Measurements from ENCODE around the gene CIROP.

The CIROP gene, protein sequence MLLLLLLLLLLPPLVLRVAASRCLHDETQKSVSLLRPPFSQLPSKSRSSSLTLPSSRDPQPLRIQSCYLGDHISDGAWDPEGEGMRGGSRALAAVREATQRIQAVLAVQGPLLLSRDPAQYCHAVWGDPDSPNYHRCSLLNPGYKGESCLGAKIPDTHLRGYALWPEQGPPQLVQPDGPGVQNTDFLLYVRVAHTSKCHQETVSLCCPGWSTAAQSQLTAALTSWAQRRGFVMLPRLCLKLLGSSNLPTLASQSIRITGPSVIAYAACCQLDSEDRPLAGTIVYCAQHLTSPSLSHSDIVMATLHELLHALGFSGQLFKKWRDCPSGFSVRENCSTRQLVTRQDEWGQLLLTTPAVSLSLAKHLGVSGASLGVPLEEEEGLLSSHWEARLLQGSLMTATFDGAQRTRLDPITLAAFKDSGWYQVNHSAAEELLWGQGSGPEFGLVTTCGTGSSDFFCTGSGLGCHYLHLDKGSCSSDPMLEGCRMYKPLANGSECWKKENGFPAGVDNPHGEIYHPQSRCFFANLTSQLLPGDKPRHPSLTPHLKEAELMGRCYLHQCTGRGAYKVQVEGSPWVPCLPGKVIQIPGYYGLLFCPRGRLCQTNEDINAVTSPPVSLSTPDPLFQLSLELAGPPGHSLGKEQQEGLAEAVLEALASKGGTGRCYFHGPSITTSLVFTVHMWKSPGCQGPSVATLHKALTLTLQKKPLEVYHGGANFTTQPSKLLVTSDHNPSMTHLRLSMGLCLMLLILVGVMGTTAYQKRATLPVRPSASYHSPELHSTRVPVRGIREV

DNA sequence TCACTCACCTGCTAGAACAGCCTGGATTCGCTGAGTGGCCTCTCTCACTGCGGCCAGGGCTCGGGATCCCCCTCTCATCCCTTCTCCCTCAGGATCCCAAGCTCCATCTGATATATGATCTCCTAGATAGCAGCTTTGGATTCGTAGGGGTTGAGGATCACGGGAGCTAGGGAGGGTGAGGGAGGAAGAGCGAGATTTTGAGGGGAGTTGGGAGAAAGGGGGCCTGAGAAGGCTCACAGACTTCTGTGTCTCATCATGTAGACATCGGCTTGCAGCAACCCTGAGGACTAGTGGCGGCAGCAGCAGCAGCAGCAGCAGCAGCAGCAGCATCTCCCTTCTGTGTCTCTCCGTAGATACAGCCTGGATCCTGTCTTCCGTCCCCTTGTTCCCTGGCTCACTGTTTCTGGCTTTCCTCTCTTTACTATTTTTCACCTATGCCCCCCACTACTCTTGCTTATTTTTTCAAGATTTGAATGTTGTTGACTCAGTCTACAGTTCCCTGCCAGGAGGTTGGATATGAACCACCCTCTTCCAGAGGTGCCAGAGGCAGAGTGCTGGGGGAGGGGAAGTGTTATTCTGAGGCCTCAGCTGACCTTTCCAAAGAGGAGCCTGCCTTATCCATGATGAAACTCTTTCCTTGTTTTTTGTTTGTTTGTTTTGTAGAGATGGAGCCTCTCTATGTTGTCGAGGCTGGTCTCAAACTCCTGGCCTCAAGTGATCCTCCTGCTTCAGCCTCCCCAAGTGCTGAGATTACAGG lies at the start of gene CIROP:
CIROP (minus strand) TSS at position 399 of the 757 bp plus-strand sequence; CDS start at position 330, 69 bp downstream.
- peak in 1 of 14 donors; percentile 12 for DNase-seq

DNA sequence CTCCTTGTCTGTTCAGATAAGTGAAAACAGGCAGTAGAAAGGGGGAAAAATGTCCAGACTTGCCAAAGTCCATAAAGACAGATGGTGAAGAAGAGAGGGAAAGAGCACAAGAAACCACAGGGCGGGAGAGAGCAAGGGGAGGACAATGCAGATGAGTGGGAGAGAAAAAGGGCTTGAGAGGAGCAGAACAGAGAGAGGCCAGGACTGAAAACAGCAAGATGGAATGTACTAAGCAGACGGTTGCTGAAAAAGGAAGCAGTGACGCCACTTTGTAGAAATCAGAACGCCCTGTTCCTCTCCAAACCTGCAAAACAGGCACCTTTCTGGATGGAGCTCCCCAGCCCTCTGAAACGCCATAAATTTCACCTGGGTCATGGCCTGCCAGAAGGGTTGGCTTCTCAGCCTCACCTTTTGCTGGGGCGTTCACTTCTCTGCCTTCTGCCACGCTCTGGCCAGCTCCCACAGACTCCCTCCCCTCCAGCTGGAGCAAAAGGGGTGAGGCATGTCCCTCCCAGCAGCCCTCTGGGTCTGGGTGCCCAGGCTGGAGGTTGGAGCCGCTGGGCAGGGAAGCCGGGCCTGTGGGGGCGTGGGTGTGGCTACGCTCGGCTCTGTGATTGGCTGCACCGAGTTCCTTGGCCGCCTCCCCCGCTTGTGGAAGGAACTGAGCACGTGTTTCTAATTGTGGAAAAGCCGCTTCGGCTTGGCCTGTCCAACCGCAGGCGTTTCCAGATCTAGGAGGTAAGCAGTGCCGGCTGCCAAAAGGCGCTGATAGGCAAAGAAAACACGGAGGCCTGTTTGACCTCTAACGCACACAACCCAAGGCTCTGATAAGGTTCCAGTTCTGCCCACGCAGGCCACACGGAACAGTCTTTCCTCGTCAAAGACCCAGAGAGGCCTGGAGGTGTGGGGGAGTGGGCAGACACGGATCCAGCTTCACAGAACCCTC lies 49.3 kb upstream of the CIROP start:
- DNase-seq = peak in 8 of 14 donors; percentile 5 to 89 (median 32)

DNA sequence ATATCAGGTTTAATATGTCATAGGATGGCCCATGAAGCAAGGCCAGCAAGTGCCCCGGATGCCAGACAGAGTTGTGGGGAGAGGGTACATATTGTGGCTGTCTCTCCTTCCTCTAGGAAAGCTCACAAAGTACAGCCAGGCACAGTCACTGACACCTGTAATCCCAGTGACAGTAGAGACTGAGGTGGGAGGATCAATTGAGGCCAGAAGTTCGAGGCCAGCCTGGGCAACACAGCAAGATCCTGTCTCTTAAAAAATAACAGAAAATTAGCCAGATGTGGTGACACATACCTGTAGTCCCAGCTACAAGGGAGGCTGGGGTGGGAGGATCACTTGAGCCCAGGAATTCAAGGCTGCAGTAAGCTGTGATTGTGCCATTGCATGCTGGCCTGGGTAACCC lies 46.6 kb upstream of the CIROP start:
- DNase-seq = no peak

DNA sequence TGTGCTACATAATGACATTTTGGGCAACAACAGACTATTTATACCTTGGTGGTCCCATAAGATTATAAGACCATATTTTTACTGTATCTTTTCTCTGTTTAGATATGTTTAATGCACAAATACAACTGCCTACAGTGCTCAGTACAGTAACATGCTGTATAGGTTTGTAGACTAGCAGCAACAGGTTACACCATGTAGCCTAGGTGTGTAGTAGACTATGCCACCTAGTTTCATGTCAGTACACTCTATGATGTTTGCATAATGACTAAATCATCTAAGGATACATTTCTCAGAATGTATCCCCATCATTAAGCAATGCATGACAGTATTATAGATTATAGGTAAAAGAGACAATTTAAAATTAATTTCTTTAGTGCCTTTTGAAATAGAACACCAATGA lies 45.0 kb upstream of the CIROP start:
- DNase-seq = no peak

DNA sequence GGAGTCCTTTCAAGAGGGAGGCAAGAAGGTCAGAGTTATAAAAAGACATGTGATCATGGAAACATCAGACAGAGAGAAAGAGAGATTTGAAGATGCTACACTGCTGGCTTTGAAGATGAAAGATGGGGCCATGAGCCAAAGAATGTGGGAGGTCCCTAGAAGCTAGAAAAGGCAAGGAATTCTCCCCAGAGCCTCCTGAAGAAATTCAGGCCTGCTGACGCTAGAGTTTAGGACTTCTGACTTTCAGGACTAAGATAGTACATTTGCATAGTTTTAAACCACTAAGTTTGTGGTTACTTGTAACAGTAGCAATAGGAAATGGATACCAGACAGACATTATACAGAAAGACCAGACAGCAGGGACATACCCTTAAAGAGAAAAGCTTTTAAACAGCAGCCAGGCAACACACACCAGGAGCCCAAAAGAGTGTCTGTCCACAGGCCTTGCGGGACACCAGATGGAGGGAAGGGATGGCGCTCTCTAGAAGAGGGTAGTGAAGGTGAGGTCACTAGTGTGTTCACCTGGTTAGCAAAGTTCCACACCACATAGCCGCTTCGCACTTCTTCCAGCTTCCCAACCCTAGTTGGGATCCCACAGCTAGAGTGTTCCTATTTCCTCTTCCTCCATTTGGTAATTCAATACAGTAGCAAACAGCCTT lies 43.9 kb upstream of the CIROP start:
- no peak for DNase-seq

DNA sequence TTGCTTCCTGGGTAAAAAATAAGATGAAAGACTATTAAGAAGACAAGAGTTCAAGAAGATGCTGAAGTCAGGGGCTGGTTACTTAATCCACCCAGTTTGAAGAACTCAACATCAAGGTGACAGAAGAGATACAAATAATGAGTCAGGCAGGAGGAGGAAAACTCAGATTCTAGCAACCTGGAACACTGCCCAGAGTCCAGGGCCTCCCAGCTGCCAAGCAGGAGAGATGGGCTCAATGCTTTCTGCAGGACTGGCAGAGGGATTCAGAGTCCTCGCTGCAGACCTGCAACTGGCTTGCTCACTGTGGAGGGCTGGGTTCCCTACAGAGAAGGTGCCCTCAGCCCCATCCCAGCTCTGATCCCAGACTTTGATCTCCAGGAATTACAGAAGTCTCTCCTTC lies 42.9 kb upstream of the CIROP start:
- DNase-seq = peak in 3 of 14 donors; percentile 8 to 27 (median 16)

DNA sequence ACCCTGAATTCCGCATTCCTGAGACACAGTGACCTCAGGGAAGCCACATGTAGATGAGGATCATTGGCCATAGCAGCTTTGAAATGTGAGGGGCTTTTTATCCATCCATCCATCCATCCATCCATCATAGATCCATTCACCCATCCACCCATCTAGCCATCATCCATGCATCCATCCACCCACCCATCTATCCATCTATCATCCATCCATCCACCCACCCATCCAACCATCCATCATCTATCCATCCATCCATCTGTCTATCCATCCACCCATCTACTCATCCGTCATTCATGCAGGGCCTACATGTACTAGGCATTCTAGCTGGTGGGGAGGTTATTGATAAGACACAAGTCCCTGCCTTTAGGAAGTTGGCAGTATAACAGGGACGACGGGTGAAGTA lies 42.2 kb upstream of the CIROP start:
- DNase-seq = no peak

DNA sequence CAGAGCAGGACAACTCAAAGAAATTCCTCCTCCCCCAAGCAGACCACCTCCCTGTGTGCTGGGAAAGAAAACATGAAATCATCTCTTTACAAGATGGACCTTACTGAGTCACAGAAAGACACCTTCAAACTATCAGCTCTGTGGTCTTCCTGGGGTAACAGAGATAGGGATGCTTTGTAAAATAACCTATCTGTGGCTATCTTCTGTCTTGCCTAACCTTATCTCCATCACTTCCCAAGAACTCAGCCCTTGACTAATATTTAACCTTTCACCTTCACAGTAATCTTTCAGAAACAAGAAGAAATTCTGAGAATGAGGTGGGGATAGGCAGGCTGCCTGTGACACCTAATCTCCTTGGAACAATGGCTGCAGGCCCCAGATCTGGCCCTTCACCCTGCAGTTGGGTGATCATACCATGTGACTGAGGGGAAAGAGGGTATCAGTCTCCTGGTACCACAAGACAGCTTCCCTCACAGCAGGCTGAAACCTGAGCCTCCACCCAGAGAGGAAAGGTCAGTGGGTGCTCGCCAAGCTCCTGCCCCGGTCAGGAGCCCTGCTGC lies 41.6 kb upstream of the CIROP start:
- DNase-seq = no peak

DNA sequence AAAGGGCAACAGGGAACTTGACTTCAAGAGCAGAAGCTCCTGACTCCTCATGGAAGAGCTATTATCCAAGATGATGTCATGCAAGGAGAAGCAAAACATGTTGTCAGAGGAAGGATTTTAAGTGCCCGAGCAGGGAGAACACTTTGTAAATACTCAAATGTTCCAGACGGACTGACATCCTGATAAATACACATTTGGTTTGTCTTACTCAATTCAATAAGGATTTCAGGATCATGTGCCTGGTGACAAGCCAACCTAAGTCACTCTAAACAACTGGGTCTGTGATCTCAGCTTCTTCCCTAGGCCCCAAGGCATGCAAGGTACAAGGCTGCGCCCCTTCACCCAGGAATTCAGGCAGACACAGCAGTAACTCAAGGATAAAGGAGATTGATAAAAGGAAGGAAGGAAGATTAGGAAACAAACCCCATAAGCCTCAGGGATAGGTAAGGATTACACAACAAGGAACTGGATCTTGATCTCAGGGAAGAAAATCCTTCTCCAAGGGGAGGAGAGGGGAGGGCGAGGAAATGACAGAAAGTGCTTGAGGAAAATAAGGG lies 41.1 kb upstream of the CIROP start:
- no peak for DNase-seq

DNA sequence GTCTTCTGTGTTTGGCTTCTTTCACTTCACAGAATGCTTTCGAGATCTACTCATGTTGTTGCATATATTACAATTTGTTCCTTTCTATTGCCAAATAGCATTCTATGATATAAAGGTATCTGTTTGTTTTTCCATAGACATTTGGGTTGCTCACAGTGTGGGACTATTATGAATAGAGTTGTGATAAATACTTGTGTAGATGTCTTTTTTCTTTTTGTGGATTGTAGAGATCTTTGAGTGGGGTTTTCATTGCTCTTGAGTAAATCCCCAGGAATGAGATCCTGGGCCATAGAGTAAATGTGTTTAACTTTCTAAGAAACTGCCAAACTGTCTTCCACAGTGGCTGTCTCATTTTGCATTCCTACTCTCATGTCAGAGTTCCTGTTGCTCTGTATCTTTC lies 39.1 kb upstream of the CIROP start:
- no peak for DNase-seq

DNA sequence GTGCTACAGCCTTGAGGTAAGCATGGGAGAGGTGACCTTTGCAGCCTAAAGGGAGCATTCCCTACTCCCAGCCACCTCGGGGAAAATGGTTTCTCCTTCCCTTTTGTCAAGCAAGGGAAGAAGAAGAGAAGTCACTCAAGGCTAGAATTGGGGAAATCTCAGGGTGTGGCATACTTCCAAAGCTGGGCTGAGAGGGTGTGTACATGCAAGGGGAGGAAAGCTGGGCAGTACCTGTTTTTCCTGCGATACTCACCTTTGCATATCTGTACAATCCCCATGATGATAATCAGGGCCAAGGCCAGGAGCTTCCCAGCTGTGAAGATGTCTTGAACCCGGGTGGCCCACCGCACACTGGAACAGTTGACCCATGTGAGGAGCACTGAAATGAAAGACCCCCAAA lies 38.0 kb upstream of the CIROP start:
- DNase-seq = no peak

DNA sequence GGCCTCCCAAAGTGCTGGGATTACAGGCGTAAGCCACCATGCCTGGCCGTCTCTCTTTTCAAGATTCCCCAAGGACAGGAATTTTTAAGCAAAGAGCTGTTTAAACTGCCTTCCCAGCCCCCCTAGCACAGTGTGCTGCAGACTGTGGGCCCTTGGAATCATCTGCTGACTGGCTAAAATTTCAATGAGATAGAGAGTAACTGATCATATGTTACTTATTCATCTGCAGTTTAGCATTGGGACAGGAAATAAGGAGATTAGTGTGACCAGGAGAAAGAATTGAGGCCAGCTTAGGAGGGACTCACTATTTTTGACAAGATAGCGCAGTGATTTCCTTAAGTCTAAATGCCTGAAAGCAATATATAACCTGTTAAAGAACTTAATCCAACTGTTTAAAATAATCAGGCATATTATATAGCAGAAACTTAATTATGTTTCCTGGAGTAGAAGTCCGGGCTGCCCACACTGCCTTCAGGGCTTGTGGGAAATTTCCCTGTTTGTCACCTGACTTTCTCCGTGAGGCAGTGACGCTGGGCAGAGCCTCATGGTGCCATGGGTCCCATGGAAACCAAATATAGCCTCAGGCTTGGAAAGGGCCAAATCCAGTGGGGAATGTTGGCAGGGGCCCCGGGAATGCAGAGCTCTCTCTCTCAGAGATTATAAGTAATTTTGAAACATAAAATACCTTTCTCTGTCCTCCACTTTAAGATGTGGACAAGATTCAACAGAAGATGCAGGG lies 37.1 kb upstream of the CIROP start:
- no peak for DNase-seq

DNA sequence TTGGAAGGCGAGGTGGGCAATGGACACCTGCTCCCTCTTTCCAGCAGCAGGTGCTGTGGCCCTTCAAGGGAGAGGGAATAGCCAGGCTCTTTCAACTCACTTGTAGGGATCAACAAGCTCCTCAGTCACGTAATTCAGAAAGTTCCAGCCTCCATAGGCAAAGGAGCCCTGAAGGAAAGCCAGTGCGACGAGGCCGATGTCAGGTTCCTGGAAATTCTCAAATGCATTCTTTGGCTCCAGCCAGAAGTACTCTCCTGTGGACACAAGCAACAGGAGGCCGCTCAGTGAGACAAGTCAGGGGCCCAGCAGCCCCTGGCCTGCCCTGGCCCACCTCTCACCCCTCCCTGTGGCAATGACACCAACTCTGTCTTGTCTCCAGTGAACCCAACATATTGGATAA lies 35.6 kb upstream of the CIROP start:
- no peak for DNase-seq

DNA sequence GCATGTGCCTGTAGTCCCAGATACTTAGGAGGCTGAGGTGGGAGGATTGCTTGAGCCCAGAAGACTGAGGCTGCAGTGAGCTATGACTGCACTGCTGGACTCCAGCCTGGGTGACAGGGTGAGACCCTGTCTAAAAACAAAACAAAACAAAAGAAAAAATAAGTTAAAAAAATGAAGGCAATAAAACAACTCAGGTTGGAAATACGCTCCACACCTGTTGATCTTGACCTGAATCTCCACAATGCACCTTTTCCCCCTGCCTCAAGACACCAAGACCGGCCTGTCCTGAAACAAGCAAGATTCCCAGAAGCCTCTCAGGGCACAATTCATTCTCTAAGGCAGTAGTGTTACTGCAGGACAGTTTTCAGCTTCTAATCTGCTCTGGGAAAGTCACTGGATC lies 35.1 kb upstream of the CIROP start:
- DNase-seq = no peak

DNA sequence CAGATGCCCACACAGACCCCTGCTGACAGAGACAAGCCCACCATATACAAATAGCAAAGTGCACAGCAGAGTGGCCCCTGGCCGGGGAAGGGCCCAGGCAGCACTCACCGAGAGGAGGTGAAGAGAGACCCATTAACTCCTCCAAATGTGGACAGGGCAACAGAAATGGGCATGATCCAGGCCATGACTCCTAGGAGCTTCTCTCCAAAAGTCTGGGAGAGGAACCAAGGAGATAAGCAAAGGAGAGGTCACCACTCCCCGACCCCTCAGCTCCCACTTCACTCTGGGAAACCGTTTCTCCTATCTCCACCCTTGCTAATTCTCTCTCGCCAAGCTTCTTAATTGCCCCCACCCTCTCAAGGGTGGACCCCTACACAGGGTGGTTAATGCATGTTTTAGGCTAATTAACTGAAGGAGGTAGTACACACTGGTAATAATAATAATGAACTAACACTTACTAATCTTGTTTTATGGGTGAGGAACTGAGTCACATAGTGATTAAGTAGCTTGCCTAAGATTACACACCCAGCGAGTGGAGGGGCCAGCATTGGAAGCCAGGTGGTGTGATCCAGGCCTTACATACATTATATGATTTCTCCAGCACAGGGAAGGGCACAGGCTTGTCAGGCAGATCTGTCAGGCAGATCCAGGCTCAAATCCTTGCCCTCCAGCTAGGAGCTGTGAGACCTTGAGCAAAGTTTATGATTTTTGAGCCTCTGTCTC lies 33.2 kb upstream of the CIROP start:
- no peak for DNase-seq

DNA sequence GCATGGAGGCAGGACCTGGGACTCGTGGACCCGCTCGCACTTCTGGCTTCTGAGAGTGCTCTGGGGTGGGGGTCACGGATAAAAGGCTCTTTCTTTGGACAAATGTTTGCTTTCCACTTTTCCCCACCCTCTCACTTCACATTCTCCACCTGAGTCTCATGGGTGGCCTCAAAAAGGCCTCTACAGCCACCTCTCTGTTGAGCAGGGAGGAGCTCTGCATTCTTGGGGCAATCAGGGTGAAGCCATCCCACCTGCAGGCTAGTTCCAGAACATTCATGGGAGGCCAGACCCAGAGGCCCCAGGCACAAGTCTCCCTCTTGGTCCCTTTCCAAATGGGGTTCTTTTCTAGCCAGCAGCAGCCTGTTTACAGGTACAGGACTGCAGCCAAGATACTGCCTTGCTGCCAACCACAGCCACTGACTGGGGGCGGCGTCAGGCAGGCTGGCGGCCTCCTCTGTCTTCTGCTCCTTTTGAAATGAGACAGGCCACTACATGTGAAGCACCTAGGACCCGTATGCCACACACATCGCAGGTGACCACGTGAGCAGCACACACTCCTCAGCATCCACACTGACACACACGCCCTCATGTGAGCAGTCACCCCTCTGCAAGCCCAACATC lies 32.5 kb upstream of the CIROP start:
- peak in 1 of 14 donors; percentile 25 for DNase-seq

DNA sequence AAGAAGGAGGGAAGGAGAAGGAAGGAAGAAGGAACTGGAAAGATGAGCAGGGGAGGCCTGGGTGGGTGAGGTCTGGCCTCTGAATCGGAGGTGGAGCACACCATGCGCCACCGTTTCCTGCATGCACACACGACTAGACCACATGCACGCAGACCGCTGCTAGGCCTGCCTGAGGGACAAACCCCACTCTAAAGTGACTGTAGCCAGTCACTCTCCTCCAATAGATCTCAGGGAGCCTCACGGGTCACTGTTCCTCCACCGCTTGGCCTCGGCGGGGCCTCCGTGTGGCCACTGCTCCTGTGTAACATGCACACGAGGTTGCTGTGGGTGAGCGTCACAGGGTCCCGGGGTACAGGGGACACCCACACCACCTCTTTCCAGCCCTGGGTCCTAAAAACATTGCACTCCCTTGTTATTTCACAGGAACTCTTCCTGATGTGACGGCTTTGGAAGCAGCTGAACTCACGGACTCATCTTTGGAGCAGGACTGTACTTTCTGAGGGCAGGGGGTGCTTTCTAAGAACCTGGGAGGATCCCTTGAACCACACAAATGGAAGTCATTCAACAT lies 31.9 kb upstream of the CIROP start:
- DNase-seq = no peak

DNA sequence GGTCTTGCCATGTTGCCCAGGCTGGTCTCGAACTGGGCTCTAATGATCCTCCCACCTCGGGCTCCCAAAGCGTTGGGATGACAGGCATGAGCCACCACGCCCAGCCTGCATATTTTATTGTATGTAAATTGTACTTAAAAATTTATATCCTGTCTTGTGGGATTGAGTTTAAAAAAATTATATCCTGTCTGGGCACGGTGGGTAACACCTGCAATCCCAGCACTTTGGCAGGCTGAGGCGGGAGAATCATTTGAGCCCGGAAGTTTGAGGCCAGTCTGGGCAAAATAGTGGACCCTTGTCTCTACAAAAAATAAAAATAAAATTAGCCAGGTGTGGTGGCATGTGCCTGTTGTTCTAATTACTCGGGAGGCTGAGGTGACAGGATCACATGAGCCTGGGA lies 28.2 kb upstream of the CIROP start:
- no peak for DNase-seq
